CD8-positive, alpha-beta memory T cell (primary cell): ENCODE results near the gene COL26A1. TPM values are rescaled to one million over a fixed set of nuclear protein-coding genes. Genes with fewer than 3 reads are reported as not detected.

ENCODE experiments used
- CTCF ChIA-PET: fragments of 350-600 bp; sonication (Branson Sonifier 250); formaldehyde crosslinking; loops from one replicate; lab custom pipeline; 2021; ENCODE audit warnings: antibody characterized with exemption; lab: Charles Lee
- POLR2A ChIA-PET: fragments of 350-600 bp; sonication (Branson Sonifier 250); formaldehyde crosslinking; loops from one replicate; lab custom pipeline; 2021; ENCODE audit warnings: antibody characterized with exemption; lab: Charles Lee
- DNase-seq, 5 donors: peaks; one replicate each; pipeline versions ENCODE4 v3.0.0 to v3.0.0-alpha.2; 2020 to 2022; ENCODE audit warnings: mixed read lengths in 1 of 5
- H3K27ac ChIP-seq: one replicate; pipeline ENCODE4 v1.7.0; 2013; ENCODE audit warnings: low read depth, mild to moderate bottlenecking, low read length, moderate library complexity
- H3K27me3 ChIP-seq: 2 replicates; pipeline ENCODE4 v1.7.0; 2013; ENCODE audit warnings: low read length, mild to moderate bottlenecking; ENCODE audit not compliant: insufficient read depth, poor library complexity, severe bottlenecking
- H3K36me3 ChIP-seq: 2 replicates; pipeline ENCODE4 v1.7.0; 2013; ENCODE audit warnings: mild to moderate bottlenecking, low read length, moderate library complexity; ENCODE audit not compliant: insufficient read depth
- H3K4me1 ChIP-seq: 2 replicates; pipeline ENCODE4 v1.7.0; 2013; ENCODE audit warnings: mild to moderate bottlenecking, low read length, moderate library complexity; ENCODE audit not compliant: insufficient read depth
- H3K4me3 ChIP-seq: 2 replicates; pipeline ENCODE4 v1.7.0; 2013; ENCODE audit warnings: mild to moderate bottlenecking, low read length
- H3K9me3 ChIP-seq: 2 replicates; pipeline ENCODE4 v1.7.0; 2013; ENCODE audit warnings: mild to moderate bottlenecking, low read length
- H3K27ac Mint-ChIP-seq, 8 donors: one replicate each; pipeline ENCODE4 v1.8.0; 2020 to 2021; ENCODE audit warnings: mixed read lengths in 8 of 8, mild to moderate bottlenecking in 6 of 8, inconsistent platforms in 3 of 8, moderate library complexity in 3 of 8
- H3K27me3 Mint-ChIP-seq, 2 donors: one replicate each; pipeline ENCODE4 v1.8.0; 2020 to 2021; ENCODE audit warnings: mixed read lengths in 2 of 2, mild to moderate bottlenecking in 1 of 2, moderate library complexity in 1 of 2
- H3K36me3 Mint-ChIP-seq, 3 donors: one replicate each; pipeline ENCODE4 v1.8.0; 2020 to 2021; ENCODE audit warnings: mixed read lengths in 3 of 3, inconsistent platforms in 1 of 3, mild to moderate bottlenecking in 1 of 3
- H3K4me1 Mint-ChIP-seq, 3 donors: one replicate each; pipeline ENCODE4 v1.8.0; 2020 to 2021; ENCODE audit warnings: mixed read lengths in 3 of 3, inconsistent platforms in 1 of 3, mild to moderate bottlenecking in 1 of 3
- H3K4me3 Mint-ChIP-seq, 7 donors: one replicate each; pipeline ENCODE4 v1.8.0; 2020 to 2021; ENCODE audit warnings: mixed read lengths in 7 of 7, mild to moderate bottlenecking in 6 of 7, moderate library complexity in 4 of 7, inconsistent platforms in 2 of 7
- H3K9me3 Mint-ChIP-seq, 5 donors: one replicate each; pipeline ENCODE4 v1.8.0; 2020 to 2022; ENCODE audit warnings: mixed read lengths in 5 of 5, mild to moderate bottlenecking in 3 of 5, moderate library complexity in 2 of 5, inconsistent platforms in 1 of 5
- polyA plus RNA-seq: library from polyadenylated mRNA; unstranded; fragments of 300-500 nt; fragmentation: Illumina TruSeq; gene quantifications from one replicate; pipeline ENCODE4 v1.2.3, GENCODE V29; 2021
- total RNA-seq, 2 experiments: library from RNA; stranded (reverse); gene quantifications; one replicate each; pipeline ENCODE4 v1.2.3, GENCODE V29; 2021

Gene COL26A1
- total and polyA plus RNA-seq, 3 experiments from 2014 or later, result not detected

DNA sequence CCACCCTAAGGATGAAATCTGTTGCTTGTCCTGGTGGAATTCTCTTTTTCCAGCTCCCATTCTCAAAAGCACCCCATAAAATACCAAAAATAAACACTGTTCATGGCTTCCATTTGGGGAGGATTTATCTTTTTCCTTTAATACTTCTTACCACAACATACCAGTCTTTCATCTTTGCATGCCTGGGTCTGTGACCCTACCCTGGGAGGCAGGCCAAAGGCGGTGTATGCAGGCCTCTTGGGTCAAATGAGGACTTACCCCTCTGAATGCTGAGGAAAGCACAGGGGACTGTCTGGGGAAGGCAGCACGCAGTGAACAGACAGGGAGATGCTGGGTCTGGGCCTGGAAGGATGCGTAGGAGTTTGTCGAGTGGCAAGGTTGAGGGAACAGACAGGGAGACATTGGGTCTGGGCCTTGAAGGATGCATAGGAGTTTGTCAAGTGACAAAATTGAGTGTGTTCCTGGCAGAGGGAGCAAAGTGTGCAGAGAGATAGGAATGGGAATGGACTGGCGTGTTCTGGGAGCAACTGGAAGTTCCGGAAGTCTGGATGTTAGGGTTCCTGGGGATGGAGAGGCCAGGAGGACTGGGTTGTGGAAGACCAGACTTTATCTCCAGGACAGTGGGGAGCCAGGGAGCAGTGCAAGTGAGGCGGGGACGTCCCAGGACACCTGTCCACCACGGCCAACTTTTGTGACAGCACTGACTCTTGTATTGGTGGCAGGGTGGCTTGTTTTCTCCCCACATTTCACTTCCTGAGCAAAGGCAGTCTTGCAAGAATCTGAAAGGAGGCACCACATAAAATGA is 225.7 kb downstream of the COL26A1 start:
- H3K4me3 ChIP-seq, result no peak overlapping the region
- H3K36me3 ChIP-seq, result no peaks in the 10 kb centered on the region
- H3K36me3 Mint-ChIP-seq, result no peaks in the 10 kb centered on the region
- H3K4me1 ChIP-seq, result no peaks in the 10 kb centered on the region
- peak overlapping the region in 1 of 8 donors; percentile 43 for H3K27ac Mint-ChIP-seq
- no peak overlapping the region for H3K4me3 Mint-ChIP-seq
- no peaks in the 10 kb centered on the region for H3K9me3 Mint-ChIP-seq
- DNase-seq, result no peak
- H3K4me1 Mint-ChIP-seq, result no peaks in the 10 kb centered on the region
- no peaks in the 10 kb centered on the region for H3K27me3 ChIP-seq
- no peaks in the 10 kb centered on the region for H3K9me3 ChIP-seq
- H3K27ac ChIP-seq, result no peak overlapping the region
- POLR2A ChIA-PET, result no interaction called here
- CTCF ChIA-PET, result no interaction called here
- peaks cover 2 to 5% of the 10 kb centered on the region in 2 donors for H3K27me3 Mint-ChIP-seq

GRCh38 chr7:101589052-101589451 is 226.4 kb downstream of the COL26A1 start:
- no peak overlapping the region for H3K4me3 Mint-ChIP-seq
- no peaks in the 10 kb centered on the region for H3K36me3 ChIP-seq
- H3K27ac ChIP-seq, result no peak overlapping the region
- CTCF ChIA-PET, result no interaction called here
- H3K9me3 Mint-ChIP-seq, result no peaks in the 10 kb centered on the region
- no peak overlapping the region for H3K4me3 ChIP-seq
- no peaks in the 10 kb centered on the region for H3K36me3 Mint-ChIP-seq
- POLR2A ChIA-PET, result no interaction called here
- no peaks in the 10 kb centered on the region for H3K4me1 Mint-ChIP-seq
- H3K4me1 ChIP-seq, result no peaks in the 10 kb centered on the region
- no peak overlapping the region for H3K27ac Mint-ChIP-seq
- peaks cover 0 to 5% of the 10 kb centered on the region in 2 donors for H3K27me3 Mint-ChIP-seq
- DNase-seq, result no peak
- H3K27me3 ChIP-seq, result no peaks in the 10 kb centered on the region
- H3K9me3 ChIP-seq, result no peaks in the 10 kb centered on the region

DNA sequence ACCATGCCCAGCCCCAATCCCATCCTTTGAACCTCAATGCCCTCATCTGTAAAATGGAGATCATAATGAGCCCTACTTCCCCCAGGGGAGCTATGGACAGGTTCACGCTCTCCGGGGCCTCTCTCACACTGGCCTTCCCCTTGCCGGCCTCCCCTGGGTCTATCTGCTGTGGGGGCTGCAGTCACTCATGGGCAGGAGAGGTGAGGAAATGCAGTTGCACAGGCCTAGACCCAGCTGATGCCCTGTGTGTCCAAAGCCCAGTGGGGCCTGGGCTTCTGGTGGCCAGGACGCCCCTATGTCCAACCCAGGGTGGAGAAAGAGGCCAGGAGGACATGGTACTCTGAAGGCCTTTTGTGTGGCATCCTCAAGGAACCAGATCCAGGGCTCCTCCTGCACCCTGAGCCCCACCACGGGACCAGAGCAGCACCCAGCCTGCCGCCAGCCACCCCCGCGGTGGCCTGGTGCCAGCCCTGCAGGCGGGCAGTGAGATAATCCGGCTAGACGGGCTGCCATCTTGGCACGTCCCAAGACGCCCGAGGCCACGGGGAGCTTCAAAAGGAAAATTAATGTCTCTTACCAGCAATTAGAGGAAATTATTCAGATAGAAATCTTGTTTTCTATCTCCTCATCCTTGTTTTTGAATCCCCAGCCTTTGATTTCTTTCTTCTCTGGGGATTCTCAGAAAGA is 227.4 kb downstream of the COL26A1 start:
- Histone ChIP-seq H3K27me3 (no peaks in the 10 kb centered on the region), H3K36me3 (no peaks in the 10 kb centered on the region), H3K4me3 (no peak overlapping the region), H3K27ac (no peak overlapping the region), H3K4me1 (no peaks in the 10 kb centered on the region), H3K9me3 (no peaks in the 10 kb centered on the region)
- H3K27me3 Mint-ChIP-seq, result peaks cover 0 to 5% of the 10 kb centered on the region in 2 donors
- ChIA-PET POLR2A (no interaction called here), CTCF (interaction anchor here (0.7 kb wide), 1 partner anchor 30 kb away, joined by 3 read pairs; no protein-coding TSS in a partner anchor)
- H3K36me3 Mint-ChIP-seq, result no peaks in the 10 kb centered on the region
- H3K4me3 Mint-ChIP-seq, result no peak overlapping the region
- no peak for DNase-seq
- no peak overlapping the region for H3K27ac Mint-ChIP-seq
- no peaks in the 10 kb centered on the region for H3K9me3 Mint-ChIP-seq
- no peaks in the 10 kb centered on the region for H3K4me1 Mint-ChIP-seq

- POLR2A ChIA-PET, result no interaction called here
- Histone ChIP-seq H3K9me3 (no peaks in the 10 kb centered on the region), H3K4me1 (no peaks in the 10 kb centered on the region), H3K27ac (no peak overlapping the region), H3K4me3 (no peak overlapping the region), H3K27me3 (no peaks in the 10 kb centered on the region), H3K36me3 (no peaks in the 10 kb centered on the region)
- DNase-seq, result no peak
- H3K27me3 Mint-ChIP-seq, result peaks cover 0 to 5% of the 10 kb centered on the region in 2 donors
- H3K36me3 Mint-ChIP-seq, result no peaks in the 10 kb centered on the region
- H3K4me1 Mint-ChIP-seq, result no peaks in the 10 kb centered on the region
- no peak overlapping the region for H3K4me3 Mint-ChIP-seq
- no peaks in the 10 kb centered on the region for H3K9me3 Mint-ChIP-seq
- CTCF ChIA-PET, result interaction anchor here (0.7 kb wide), 1 partner anchor 31 kb away, joined by 3 read pairs; no protein-coding TSS in a partner anchor
- no peak overlapping the region for H3K27ac Mint-ChIP-seq
Observed at GRCh38 chr7:101590663-101591435, 228.2 kb downstream of the COL26A1 start.

DNA sequence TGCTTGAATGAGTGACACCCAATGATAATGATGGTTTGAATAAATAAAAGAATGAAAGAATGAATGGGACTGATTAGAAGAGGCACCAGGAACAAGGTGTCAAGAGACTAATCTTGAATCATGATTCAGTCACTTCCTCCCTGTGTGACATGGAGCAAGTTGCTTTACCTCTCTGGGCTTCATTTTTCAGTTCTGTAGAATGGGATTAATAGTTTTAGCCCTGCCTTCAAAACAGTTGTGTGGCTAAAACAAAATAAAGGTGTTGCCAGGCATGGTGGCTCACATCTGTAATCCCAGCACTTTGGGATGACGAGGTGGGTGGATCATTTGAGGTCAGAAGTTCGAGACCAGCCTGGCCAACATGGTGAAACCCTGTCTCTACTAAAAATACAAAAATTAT is 228.8 kb downstream of the COL26A1 start:
- peaks cover 0 to 5% of the 10 kb centered on the region in 2 donors for H3K27me3 Mint-ChIP-seq
- H3K9me3 Mint-ChIP-seq, result no peaks in the 10 kb centered on the region
- no peak overlapping the region for H3K27ac Mint-ChIP-seq
- H3K4me3 Mint-ChIP-seq, result no peak overlapping the region
- Histone ChIP-seq H3K27me3 (no peaks in the 10 kb centered on the region), H3K4me1 (no peaks in the 10 kb centered on the region), H3K36me3 (no peaks in the 10 kb centered on the region), H3K4me3 (no peak overlapping the region), H3K27ac (no peak overlapping the region), H3K9me3 (no peaks in the 10 kb centered on the region)
- H3K4me1 Mint-ChIP-seq, result no peaks in the 10 kb centered on the region
- CTCF ChIA-PET, result interaction anchor here (2.8 kb wide), 1 partner anchor 48 kb away, joined by 6 read pairs; no protein-coding TSS in a partner anchor
- POLR2A ChIA-PET, result no interaction called here
- no peak for DNase-seq
- no peaks in the 10 kb centered on the region for H3K36me3 Mint-ChIP-seq

DNA sequence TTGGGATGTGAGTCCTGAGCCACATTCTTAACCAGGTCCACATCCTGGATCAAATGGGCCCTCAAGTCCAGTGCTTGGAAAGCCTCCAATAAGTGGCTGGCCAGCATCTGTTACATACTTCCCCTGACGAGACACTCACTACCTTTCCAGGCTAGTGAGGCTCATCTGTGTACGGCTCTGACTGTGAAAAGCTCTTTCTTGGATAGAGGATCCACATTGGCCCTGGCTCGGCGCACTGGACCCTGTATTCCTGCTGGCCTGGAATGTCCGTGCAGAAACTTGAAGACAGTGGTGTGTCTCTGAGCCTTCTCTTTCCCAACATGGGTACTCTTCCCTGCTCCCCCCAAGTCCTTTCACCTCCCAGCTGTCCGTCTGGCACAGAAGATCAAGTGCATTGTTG is 230.9 kb downstream of the COL26A1 start:
- POLR2A ChIA-PET, result no interaction called here
- Histone ChIP-seq H3K36me3 (no peaks in the 10 kb centered on the region), H3K4me3 (no peak overlapping the region), H3K27me3 (no peaks in the 10 kb centered on the region), H3K4me1 (no peaks in the 10 kb centered on the region), H3K9me3 (no peaks in the 10 kb centered on the region), H3K27ac (no peak overlapping the region)
- Mint-ChIP-seq H3K9me3 (no peaks in the 10 kb centered on the region), H3K4me3 (no peak overlapping the region), H3K27ac (no peak overlapping the region), H3K27me3 (peaks cover 0 to 5% of the 10 kb centered on the region in 2 donors), H3K4me1 (no peaks in the 10 kb centered on the region), H3K36me3 (no peaks in the 10 kb centered on the region)
- CTCF ChIA-PET, result interaction anchor here (1.5 to 2.8 kb wide), 2 partner anchors 9 to 50 kb away, joined by 3 to 6 read pairs; no protein-coding TSS in a partner anchor
- DNase-seq, result no peak

DNA sequence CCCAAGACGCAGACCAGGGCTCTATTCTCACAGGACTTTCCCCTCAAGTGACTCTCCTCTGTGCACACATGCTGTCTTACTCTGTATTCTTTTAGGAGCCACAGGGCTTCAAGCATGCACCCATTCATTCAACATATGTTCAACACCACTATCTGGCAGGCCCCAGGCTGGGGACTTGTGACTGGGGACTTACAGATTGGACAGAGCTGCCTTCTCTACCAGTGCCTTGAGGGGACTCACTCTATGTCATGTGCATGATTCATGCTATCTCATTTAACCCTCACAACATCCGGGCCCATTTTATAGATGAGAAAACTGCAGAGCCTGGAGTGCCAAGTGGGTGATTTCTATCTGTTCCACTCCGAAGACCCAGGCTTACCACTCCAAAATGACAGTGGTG is 232.1 kb downstream of the COL26A1 start:
- Histone ChIP-seq H3K36me3 (no peaks in the 10 kb centered on the region), H3K4me3 (no peak overlapping the region), H3K9me3 (no peaks in the 10 kb centered on the region), H3K27me3 (no peaks in the 10 kb centered on the region), H3K27ac (no peak overlapping the region), H3K4me1 (no peaks in the 10 kb centered on the region)
- no peaks in the 10 kb centered on the region for H3K4me1 Mint-ChIP-seq
- no peaks in the 10 kb centered on the region for H3K9me3 Mint-ChIP-seq
- no peak for DNase-seq
- no peak overlapping the region for H3K4me3 Mint-ChIP-seq
- peaks cover 0 to 5% of the 10 kb centered on the region in 2 donors for H3K27me3 Mint-ChIP-seq
- ChIA-PET CTCF (interaction anchor here (1.5 kb wide), 1 partner anchor 8 kb away, joined by 3 read pairs; no protein-coding TSS in a partner anchor), POLR2A (no interaction called here)
- no peaks in the 10 kb centered on the region for H3K36me3 Mint-ChIP-seq
- no peak overlapping the region for H3K27ac Mint-ChIP-seq
